Measurements from ENCODE around the gene FBXO41.

DNA sequence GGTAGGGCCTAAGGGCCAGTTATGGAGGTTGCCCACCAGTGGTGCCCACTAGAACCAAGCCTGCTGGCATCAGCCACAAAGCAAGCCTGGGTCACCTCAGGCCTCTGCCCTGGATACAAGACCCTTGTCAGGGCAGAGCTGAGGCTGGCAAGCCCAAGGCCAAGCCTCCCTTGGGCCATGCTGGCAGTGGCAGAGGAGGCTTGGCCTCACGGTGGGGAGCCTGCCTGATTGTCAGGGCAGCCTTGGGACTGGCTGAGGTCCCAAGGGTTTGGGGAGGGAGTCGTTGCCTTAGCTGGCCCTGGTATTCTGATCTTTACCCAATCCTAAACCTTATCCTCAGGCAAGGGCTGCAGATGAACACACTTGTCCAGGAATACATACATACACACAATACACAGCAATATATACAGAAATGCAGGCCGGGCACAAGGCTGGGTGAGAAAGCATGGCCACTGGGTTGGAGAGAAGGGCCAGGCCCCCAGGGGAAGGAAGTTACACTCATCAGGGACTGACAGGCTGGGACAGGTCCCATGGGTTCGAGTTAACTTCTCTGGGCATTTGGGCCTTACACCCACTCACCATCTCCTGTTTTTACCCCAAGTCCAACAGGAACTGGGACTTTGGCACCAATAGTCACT lies 29.2 kb downstream of the FBXO41 start:
- TF ChIP-seq E2F4 (IDR thresholded peaks at IDR 0.05; ENCODE audit: low read depth, low read length): no peak
- no peak for TF ChIP-seq MXI1 (IDR thresholded peaks at IDR 0.05; ENCODE audit: low read depth, low read length)
- TF ChIP-seq TCF3 (IDR thresholded peaks at IDR 0.05; ENCODE audit: borderline replicate concordance, insufficient read depth, low read depth, low read length): no peak
- TF ChIP-seq, protein P1, sequence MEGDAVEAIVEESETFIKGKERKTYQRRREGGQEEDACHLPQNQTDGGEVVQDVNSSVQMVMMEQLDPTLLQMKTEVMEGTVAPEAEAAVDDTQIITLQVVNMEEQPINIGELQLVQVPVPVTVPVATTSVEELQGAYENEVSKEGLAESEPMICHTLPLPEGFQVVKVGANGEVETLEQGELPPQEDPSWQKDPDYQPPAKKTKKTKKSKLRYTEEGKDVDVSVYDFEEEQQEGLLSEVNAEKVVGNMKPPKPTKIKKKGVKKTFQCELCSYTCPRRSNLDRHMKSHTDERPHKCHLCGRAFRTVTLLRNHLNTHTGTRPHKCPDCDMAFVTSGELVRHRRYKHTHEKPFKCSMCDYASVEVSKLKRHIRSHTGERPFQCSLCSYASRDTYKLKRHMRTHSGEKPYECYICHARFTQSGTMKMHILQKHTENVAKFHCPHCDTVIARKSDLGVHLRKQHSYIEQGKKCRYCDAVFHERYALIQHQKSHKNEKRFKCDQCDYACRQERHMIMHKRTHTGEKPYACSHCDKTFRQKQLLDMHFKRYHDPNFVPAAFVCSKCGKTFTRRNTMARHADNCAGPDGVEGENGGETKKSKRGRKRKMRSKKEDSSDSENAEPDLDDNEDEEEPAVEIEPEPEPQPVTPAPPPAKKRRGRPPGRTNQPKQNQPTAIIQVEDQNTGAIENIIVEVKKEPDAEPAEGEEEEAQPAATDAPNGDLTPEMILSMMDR (IDR thresholded peaks at IDR 0.05 in 2 of 3, conservative IDR thresholded peaks at IDR 0.05 in 1 of 3; ENCODE audit: control insufficient read depth in 2 of 3, extremely low read depth in 1 of 3, insufficient read depth in 1 of 3, low read depth in 3 of 3, low read length in 3 of 3): no peak
- no peak for TF ChIP-seq NKRF (conservative IDR thresholded peaks at IDR 0.05)
- TF ChIP-seq RFX5 (IDR thresholded peaks at IDR 0.05; ENCODE audit: low read depth, low read length): no peak

Measured in GM12878 (cell line).